ENCODE results near the gene WNT9B. TPM values are rescaled to one million over a fixed set of nuclear protein-coding genes. Genes with fewer than 3 reads are reported as not detected.

Gene WNT9B
- total RNA-seq, 2 experiments from 2014 or later, result not detected

- H3K4me3 Mint-ChIP-seq, result no peak overlapping the region
- ChIA-PET CTCF (no interaction called here), POLR2A (no interaction called here)
- Histone ChIP-seq H3K9me3 (ENCODE audit: control insufficient read depth in 1 of 2, insufficient read depth in 1 of 2, low read length in 2 of 2) (peaks cover 7 to 10% of the 10 kb centered on the region in 2 experiments), H3K36me3 (ENCODE audit: insufficient read depth, low read length) (no peaks in the 10 kb centered on the region), H3K4me1 (ENCODE audit: insufficient read depth, low read length) (no peaks in the 10 kb centered on the region), H3K27ac (ENCODE audit: low read depth in 1 of 2, low read length in 2 of 2) (no peak overlapping the region), H3K27me3 (ENCODE audit: control insufficient read depth in 1 of 2, insufficient read depth in 2 of 2, low read length in 2 of 2) (no peaks in the 10 kb centered on the region), H3K4me3 (ENCODE audit: low read length) (no peak overlapping the region)
- ATAC-seq (ENCODE audit: poor library complexity) (no peak), DNase-seq (no peak)
- intact Hi-C loops (cut with DNase I, micrococcal nuclease), result no loop called here
- peaks cover 43% of the 10 kb centered on the region for H3K27me3 Mint-ChIP-seq
- no peaks in the 10 kb centered on the region for H3K4me1 Mint-ChIP-seq (ENCODE audit: low read depth)
- H3K9me3 Mint-ChIP-seq, result peaks cover 3% of the 10 kb centered on the region
- no peak for TF ChIP-seq CTCF (IDR thresholded peaks at IDR 0.05)
- H3K36me3 Mint-ChIP-seq (ENCODE audit: low read depth), result no peaks in the 10 kb centered on the region
- H3K27ac Mint-ChIP-seq, result no peak overlapping the region
Observed at GRCh38 chr17:46896991-46897390, 45.6 kb downstream of the WNT9B start.

GRCh38 chr17:46898364-46898763, 47.0 kb downstream of the WNT9B start:
- CTCF ChIA-PET, result no interaction called here
- peaks cover 3% of the 10 kb centered on the region for H3K9me3 Mint-ChIP-seq
- H3K36me3 Mint-ChIP-seq (ENCODE audit: low read depth), result no peaks in the 10 kb centered on the region
- H3K4me1 Mint-ChIP-seq (ENCODE audit: low read depth), result no peaks in the 10 kb centered on the region
- DNase-seq (no peak), ATAC-seq (ENCODE audit: poor library complexity) (no peak)
- Histone ChIP-seq H3K36me3 (ENCODE audit: insufficient read depth, low read length) (no peaks in the 10 kb centered on the region), H3K4me3 (ENCODE audit: low read length) (no peak overlapping the region), H3K4me1 (ENCODE audit: insufficient read depth, low read length) (no peaks in the 10 kb centered on the region), H3K27me3 (ENCODE audit: control insufficient read depth in 1 of 2, insufficient read depth in 2 of 2, low read length in 2 of 2) (no peaks in the 10 kb centered on the region), H3K27ac (ENCODE audit: low read depth in 1 of 2, low read length in 2 of 2) (no peak overlapping the region), H3K9me3 (ENCODE audit: control insufficient read depth in 1 of 2, insufficient read depth in 1 of 2, low read length in 2 of 2) (peaks cover 7 to 10% of the 10 kb centered on the region in 2 experiments)
- no peak for TF ChIP-seq CTCF (IDR thresholded peaks at IDR 0.05)
- peaks cover 39% of the 10 kb centered on the region for H3K27me3 Mint-ChIP-seq
- intact Hi-C loops (cut with DNase I, micrococcal nuclease), result no loop called here
- H3K27ac Mint-ChIP-seq, result no peak overlapping the region
- H3K4me3 Mint-ChIP-seq, result no peak overlapping the region
- POLR2A ChIA-PET, result no interaction called here

- no peak overlapping the region for H3K27ac ChIP-seq (ENCODE audit: low read depth in 1 of 2, low read length in 2 of 2)
- no peaks in the 10 kb centered on the region for H3K4me1 Mint-ChIP-seq (ENCODE audit: low read depth)
- H3K4me3 ChIP-seq (ENCODE audit: low read length), result no peak overlapping the region
- DNase-seq (no peak), ATAC-seq (ENCODE audit: poor library complexity) (no peak)
- no peaks in the 10 kb centered on the region for H3K36me3 ChIP-seq (ENCODE audit: insufficient read depth, low read length)
- POLR2A ChIA-PET, result no interaction called here
- H3K9me3 ChIP-seq (ENCODE audit: control insufficient read depth in 1 of 2, insufficient read depth in 1 of 2, low read length in 2 of 2), result peaks cover 7 to 10% of the 10 kb centered on the region in 2 experiments
- intact Hi-C loops (cut with DNase I, micrococcal nuclease), result no loop called here
- H3K27me3 Mint-ChIP-seq, result peaks cover 39% of the 10 kb centered on the region
- H3K4me3 Mint-ChIP-seq, result no peak overlapping the region
- H3K27me3 ChIP-seq (ENCODE audit: control insufficient read depth in 1 of 2, insufficient read depth in 2 of 2, low read length in 2 of 2), result no peaks in the 10 kb centered on the region
- H3K9me3 Mint-ChIP-seq, result peaks cover 3% of the 10 kb centered on the region
- H3K36me3 Mint-ChIP-seq (ENCODE audit: low read depth), result no peaks in the 10 kb centered on the region
- H3K27ac Mint-ChIP-seq, result no peak overlapping the region
- CTCF ChIA-PET, result no interaction called here
- H3K4me1 ChIP-seq (ENCODE audit: insufficient read depth, low read length), result no peaks in the 10 kb centered on the region
- TF ChIP-seq CTCF (IDR thresholded peaks at IDR 0.05), result no peak
Observed at GRCh38 chr17:46898860-46899259, 47.5 kb downstream of the WNT9B start.

Measured in CD4-positive, alpha-beta T cell (primary cell).